NCI-H1694 (cell line): Measurements from ENCODE around the gene POC1A.

Source experiments
- DNase-seq: peaks from one replicate; lab custom pipeline; 2025; lab: John Stamatoyannopoulos, UW

The POC1A gene

DNA sequence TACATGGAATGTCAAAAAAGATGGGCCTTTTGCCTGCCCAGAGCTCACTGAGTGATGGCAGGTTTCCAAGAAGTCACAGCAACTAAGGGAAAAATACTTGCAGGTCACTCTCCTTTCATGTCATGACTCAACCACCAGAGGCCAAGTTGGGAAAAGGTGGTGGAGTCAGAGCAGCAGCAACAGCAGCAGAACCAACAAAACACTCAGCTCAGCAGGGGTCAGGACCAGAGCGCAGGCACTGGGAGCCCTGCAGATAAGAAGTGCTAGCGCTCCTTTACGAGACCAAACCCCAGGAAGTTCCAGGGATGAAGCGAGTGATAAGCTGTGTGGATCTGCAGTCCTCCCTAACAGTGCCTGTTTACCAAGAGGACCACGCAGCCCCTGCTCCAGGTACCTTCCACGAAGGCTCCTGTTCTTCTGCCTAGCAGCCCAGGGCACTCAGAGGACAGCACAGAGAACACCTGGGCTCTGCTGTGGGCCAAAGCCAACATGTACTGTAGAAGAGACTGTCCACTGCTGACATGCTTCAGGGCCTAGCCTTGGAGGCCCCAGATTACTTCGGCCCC lies 26.0 kb downstream of the POC1A start:
- DNase-seq = no peak

- DNase-seq = no peak
Measured at GRCh38 chr3:52126500-52126899, 27.7 kb downstream of the POC1A start.

DNA sequence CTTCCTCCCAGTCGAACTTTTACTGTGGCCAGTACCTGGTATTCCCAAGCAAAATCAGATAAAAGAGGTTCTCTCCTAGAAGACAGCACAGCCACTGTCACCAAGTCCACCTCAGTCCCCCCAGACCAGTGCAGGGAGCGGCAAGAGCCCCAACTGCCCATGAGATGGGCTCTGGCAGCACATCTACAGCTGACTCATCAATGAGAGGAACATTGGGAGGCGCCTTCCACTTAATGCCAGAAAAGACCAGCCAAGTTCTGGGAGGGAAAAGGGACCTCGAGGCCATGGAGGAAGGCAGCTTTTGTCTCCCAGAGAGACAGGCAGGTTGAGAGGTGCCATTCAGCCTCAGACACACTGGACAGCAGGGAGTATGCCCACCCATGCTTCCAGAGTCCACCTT lies 28.2 kb downstream of the POC1A start:
- DNase-seq = no peak

GRCh38 chr3:52124766-52125165 lies 29.5 kb downstream of the POC1A start:
- DNase-seq = no peak

DNA sequence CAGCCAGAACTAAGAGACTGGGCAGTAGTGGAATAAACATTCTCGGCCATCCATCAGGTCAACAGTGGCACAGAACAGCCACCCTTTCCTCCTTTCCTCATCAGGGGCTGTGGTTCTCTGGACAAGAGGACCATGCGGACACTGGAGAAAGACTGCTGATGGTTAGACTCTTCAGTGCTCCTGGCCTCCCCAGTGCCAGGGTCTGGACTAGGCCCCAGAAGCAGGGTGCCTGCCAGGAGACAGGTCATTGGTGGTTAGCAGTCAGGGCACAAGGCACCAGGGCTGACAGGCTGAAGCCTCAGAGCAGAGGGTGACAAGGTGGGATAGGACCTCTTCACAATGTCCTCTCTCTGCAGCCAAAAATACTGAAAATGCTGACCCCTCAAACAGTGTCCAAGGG lies 30.1 kb downstream of the POC1A start:
- DNase-seq = no peak

DNA sequence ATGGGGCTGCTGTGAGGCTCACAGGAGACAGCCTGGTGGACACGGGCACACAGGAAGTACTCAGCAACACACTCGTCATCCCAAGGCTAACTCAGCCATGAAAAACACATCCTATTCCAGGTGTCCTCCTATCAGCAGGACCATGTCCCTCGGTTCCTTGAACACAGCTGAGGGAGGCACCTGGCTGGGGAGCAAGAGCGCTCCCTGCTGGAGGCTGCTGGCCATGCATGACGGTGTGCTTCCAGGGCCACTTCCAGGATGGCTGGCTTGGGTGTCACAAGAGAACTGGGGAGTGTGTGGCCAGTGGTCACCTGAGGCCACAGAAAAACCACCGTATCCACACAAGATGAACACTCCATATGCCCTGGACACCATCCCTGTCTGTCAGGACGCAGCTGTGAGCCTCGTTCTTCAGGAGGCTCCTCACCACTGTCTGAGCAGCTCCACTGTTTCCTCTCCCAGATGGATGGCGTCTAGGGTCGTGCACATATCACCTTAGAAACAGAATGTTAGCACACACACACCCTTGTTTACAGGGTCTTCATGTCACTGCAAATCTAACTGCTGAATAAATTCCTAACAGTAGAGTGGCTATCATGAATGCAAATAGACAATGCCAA lies 31.0 kb downstream of the POC1A start:
- peak; percentile 4 for DNase-seq

GRCh38 chr3:52122491-52122890 lies 31.7 kb downstream of the POC1A start:
- no peak for DNase-seq

DNA sequence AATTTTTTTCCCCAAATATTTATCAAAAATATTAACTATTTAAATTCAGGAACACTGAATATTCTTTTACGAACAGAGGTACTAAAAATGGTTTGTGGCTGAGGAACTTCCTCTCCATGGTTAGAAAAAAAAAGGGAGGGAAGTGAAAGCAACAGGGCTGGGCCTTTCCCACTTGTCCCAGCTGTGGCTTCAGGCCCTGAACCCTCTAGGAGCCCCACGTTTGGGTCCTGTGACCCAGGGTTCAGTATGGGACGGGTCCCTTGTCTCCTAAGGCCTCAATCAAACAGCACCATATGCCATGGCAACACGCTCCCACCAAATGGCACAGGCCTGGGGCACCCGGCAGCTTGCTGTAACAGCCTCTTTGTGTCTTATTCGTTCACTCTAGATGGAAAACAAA lies 32.4 kb downstream of the POC1A start:
- DNase-seq = no peak

- no peak for DNase-seq
Measured at GRCh38 chr3:52121464-52121805, 32.8 kb downstream of the POC1A start.

GRCh38 chr3:52120556-52121463 lies 33.4 kb downstream of the POC1A start:
- DNase-seq = no peak

DNA sequence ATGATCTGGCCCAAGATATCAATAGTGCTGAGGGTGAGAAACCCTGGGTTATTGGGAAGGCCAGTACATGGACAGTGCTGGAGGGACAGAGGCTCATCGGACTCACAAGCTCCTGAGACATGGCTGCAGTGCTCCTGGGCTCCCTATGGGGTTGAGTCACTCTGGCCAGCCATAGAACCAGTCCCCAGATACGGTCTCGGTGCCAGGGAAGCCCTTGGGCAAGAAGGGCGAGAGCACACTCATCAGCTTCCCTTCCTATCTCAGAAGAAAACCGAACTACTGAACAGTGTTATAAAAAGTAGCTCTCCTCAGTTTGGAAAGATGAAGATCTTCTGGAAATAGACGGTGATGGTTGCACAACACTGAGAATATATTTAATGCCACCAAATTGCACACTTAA lies 34.4 kb downstream of the POC1A start:
- DNase-seq = no peak

- no peak for DNase-seq
Measured at GRCh38 chr3:52119099-52119498, 35.1 kb downstream of the POC1A start.

- DNase-seq = no peak
Measured at GRCh38 chr3:52118156-52118875, 35.9 kb downstream of the POC1A start.

DNA sequence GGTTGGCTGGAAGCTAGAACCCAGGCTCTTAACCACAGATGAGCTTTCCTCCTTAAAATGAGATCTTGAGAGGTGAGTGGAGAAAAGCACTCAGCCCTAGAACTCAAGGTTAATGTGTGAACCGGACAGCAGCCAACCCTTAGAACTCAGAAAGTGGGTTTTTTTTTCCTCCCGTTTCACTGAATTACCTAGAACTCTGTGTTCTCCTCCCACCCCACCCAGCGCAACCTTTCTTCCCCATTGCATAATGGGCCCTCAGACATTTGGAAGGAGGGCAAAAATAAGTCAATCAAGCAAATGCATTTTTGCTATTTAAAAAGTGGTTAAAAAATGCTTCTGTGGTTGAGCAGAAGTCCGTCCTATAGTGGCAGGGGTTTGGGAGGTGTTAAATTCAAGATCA lies 36.7 kb downstream of the POC1A start:
- DNase-seq = no peak

- DNase-seq = no peak
Measured at GRCh38 chr3:52112056-52112455, 42.2 kb downstream of the POC1A start.

GRCh38 chr3:52110502-52110901 lies 43.7 kb downstream of the POC1A start:
- no peak for DNase-seq

GRCh38 chr3:52109611-52110301 lies 44.5 kb downstream of the POC1A start:
- DNase-seq = no peak

- no peak for DNase-seq
Measured at GRCh38 chr3:52108302-52109232, 45.7 kb downstream of the POC1A start.

- DNase-seq = no peak
Measured at GRCh38 chr3:52106951-52107611, 47.1 kb downstream of the POC1A start.
